Anterior cingulate cortex (tissue), 58 donors: ENCODE results near the gene DDX43.
"Not testable (repeated sequence)": the region's sequence is repeated elsewhere in the genome, so short reads cannot be mapped to it uniquely, and the experiment has no call there.

Experiments
- DNase-seq, 58 donors: peaks; one replicate each; lab custom pipeline; 2025; lab: John Stamatoyannopoulos, UW

Gene DDX43

GRCh38 chr6:73388433-73388799, 6.2 kb upstream of the DDX43 start:
- no peak for DNase-seq

DNA sequence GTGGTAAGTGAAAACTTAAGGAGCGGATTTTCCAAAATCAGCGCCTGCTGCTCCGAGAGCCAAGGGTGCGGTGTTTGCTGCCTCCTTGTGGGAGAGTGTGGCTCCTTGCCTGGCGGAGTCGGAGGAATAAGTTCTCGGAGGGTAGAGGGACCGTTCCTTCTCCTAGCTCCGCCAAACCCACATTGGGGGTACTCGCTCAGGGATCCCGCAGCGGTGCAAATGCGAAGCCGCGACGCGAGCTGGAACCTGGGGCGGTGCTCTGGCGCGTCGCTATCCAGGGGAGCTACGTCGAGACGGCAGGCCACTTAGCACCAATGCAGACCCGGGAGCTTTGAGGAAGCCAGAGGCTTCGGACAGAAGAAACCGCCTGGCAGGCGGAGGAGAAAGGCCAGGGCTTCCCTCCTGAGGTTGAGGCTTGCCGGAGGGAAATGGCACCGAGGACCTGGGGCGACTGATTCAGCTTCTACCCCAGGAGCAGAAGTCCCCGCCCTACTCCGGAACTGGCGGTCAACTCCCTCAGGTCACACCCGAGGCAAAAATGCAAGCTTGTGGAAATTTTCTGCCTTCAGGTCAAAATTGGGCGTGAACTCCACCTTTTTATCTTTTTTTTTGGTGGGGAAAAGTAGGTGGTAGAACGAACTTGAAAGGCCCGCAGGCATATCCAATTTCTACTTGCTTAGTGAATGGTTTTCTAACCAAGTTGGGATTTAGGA, 5.7 kb upstream of the DDX43 start:
- peak in 34 of 58 donors; percentile 2 to 43 (median 12) for DNase-seq

- DNase-seq, result no peak
Measured at GRCh38 chr6:73389854-73390253, 4.8 kb upstream of the DDX43 start.

DNA sequence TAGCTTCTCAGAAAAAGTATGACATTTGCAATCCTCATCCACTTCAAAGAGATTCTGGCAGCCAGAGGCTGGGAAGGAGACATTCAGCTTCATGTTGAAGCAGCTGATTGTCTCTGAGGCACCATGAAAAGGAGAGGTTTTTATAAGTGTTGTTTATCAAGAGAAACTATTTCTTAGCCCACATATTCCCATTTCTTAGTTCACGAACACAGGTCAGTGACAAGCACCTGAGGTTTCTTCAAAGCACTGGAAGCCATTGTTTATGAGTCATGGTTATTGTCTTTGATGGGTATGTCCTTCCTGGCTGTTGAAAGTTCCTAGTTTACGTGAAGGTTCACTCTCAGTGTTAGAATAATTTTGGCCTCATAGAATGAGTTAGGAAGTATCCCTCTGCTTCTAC, 3.0 kb upstream of the DDX43 start:
- no peak for DNase-seq

DNA sequence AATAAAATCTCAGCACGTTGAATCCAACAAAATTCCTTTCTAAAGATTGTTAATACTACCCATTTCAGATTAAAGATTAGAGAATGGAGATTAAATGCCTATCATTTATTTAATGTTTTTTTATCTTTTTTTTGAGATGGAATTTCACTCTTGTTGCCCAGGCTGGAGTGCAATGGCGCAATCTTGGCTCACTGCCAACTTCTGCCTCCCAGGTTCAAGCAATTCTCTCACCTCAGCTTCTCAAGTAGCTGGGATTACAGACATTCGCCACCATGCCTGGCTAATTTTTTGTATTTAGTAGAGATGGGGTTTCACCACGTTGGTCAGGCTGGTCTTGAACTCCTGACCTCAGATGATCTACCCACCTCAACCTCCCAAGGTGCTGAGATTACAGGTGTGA, 2.4 kb upstream of the DDX43 start:
- DNase-seq, result not testable (repeated sequence)

DNA sequence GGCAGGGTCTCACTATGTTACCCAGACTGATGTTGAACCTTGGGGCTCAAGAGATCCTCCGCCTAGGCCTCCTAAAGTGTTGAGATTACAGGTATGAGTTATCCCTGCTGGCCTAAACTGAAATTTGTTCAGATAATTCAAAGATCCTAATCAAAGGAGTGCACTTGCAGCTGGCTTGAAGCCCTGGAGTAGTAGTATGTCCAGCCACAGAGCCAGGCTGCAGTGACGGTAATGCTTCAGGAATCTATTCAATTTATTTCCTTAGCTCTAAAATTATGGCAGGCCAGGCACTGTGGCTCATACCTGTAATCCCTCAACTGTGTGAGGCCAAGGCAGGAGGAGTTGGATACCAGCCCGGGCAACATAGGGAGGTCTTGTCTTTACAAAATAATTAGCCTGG, 1.4 kb upstream of the DDX43 start:
- DNase-seq, result no peak

DNA sequence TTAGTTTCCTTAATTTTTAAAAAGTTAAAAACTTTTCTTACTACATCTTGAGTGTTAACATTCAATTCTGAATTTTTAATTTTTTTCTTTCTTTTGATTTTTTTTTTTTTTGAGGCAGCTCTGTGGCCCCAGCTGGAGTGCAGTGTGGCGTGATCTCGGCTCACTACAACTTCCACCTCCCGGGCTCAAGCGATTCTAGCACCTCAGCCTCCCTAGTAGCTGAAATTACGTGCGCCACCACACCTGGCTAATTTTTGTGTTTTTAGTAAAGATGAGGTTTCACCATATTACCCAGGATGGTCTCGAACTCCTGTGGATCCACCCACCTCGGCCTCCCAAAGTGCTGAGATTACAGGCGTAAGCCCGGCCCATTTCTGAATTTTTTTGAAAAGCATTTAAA, 1.2 kb downstream of the DDX43 start:
- DNase-seq, result no peak

DNA sequence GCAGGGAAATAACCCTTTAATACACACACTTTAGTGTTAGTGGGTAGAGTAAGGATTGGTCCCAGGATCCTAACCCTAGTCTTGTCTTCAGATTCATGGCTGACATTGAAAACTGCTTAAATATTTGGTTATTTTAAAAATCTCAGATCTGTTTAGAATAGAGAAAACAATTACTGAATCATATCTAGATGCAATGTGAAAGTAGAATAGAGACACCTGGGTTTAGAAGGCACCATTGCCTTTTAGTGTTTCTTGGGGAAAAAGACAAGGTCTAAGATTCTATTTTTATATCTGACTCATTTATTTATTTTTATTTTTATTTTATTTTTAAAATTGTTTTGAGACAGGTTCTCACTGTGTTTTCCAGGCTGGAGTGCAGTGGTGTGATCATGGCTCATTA, 6.0 kb downstream of the DDX43 start:
- DNase-seq, result no peak

- DNase-seq, result no peak
Measured at GRCh38 chr6:73409395-73409794, 14.8 kb downstream of the DDX43 start.

DNA sequence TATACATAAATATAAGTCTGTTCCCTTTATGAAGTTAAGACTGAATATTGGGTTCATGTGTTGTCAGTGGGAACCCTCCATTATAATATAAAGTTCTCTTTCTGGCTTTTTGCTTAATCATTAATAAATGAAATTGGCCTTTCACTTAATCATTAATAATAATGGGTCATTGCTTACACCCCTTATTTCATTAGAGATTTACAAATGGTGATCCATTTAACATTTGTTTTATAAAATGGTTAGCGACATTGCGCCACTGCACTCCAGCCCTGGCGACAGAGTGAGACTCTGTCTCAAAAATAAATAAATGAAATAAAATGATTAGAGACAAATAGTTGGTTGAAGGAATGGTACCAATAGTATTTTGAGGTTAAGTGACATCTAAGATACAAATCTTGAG, 18.5 kb downstream of the DDX43 start:
- no peak for DNase-seq

DNA sequence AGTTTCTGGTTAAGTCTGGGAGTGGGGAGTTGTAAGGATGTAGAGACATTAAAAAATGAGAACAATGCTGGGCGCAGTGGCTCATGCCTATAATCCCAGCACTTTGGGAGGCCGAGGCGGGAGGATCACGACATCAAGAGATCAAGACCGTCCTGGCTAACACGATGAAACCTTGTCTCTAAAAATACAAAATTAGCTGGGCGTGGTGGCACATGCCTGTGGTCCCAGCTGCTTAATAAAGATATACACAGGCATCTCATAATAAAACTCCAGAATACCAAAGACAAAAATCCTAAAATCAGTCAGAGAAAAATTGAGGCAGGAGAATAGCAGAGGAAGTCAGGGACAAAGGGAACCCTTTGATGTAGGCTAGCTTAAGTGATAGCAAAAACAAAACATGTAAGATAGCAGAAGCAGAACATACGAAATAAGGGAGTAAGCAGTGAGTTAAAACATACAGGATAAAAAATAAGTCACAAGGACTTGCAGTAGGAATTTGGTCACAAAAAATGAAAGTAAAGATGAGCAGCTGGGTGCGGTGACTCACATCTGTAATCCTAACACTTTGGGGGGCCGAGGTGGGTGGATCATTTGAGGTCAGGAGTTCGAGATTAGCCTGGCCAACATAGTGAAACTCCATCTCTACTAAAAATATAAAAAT, 23.6 kb downstream of the DDX43 start:
- DNase-seq, result no peak

GRCh38 chr6:73421534-73421933, 26.9 kb downstream of the DDX43 start:
- no peak for DNase-seq

- DNase-seq, result no peak
Measured at GRCh38 chr6:73435236-73435635, 40.6 kb downstream of the DDX43 start.

GRCh38 chr6:73443555-73443954, 48.9 kb downstream of the DDX43 start:
- DNase-seq, result no peak

GRCh38 chr6:73451223-73452106, 56.8 kb downstream of the DDX43 start:
- DNase-seq, result peak in 20 of 58 donors; percentile 1 to 48 (median 28)

DNA sequence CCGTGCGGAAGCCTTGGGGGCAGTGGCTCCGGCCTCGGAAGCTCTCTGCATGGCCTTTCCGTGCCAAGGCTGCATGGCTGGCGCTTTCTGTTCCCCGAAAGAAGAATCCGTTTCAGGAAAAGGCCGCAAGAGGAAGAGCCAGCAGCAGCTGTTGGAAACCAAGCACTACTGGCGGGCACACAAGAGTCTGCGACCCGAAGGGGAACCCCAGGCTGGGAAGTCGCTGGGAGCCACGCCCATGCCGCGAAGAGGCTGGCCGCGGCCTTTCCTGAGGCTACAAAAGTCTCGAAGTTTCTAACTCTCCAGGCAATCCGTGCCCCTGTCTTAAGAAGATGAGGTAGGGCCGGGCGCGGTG, 57.5 kb downstream of the DDX43 start, which contains the start of gene CGAS:
Gene CGAS (minus strand): TSS at position 191 of the 355 bp plus-strand sequence. CDS start 116 bp downstream, at position 75.
- peak in 43 of 58 donors; percentile 5 to 56 (median 28) for DNase-seq

GRCh38 chr6:73455865-73456629, 61.4 kb downstream of the DDX43 start:
- DNase-seq, result no peak

- not testable (repeated sequence) for DNase-seq
Measured at GRCh38 chr6:73459474-73459873, 64.8 kb downstream of the DDX43 start.

DNA sequence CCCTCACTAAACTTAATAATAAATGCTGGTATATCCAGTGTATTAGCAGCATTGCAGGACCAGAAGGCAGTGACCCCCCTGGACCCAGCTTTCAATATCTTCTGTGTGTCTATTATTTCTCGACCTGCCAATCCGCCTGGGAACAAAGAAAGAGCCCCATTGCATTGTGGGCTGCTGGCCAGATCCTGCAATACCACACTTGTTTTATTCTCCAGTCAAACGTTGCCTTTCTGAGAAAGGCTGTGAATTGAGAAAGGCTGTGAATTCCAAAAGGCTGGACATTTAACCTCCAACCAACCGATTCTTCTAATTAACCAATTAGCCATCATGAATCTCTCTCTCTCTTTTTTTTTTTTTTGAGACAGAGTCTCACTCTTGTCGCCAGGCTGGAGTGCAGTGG, 65.4 kb downstream of the DDX43 start:
- DNase-seq, result peak in 36 of 58 donors; percentile 1 to 70 (median 22)
